ENCODE measurements around the gene TBC1D3B. TPM values are rescaled to one million over a fixed set of nuclear protein-coding genes. Genes with fewer than 3 reads are reported as not detected.

TBC1D3B gene
- total and polyA plus RNA-seq, 2 donors (not counting 1 experiment from before 2014, with no cell fraction given): 0.86 to 2.3 TPM

- Histone ChIP-seq H4K20me1 (ENCODE audit: control insufficient read depth, extremely low read depth, insufficient read depth, low read length) (no peaks in the 10 kb centered on the region), H3K27me3 (ENCODE audit: control insufficient read depth, insufficient read depth, low read length) (no peaks in the 10 kb centered on the region), H3K4me3 (replicated peaks in 1 of 4; ENCODE audit: control extremely low read depth in 1 of 4, insufficient read depth in 1 of 4, low read depth in 3 of 4, low read length in 4 of 4) (no peak overlapping the region), H3K27ac (ENCODE audit: insufficient read depth, low read length) (no peak overlapping the region), H2AFZ (ENCODE audit: low read length) (no peak overlapping the region), H3K79me2 (ENCODE audit: control insufficient read depth, insufficient read depth, low read length) (no peaks in the 10 kb centered on the region), H3K9ac (ENCODE audit: insufficient read depth, low read length) (no peak overlapping the region), H3K9me3 (ENCODE audit: control insufficient read depth, insufficient read depth, low read depth, low read length) (no peaks in the 10 kb centered on the region), H3K4me2 (ENCODE audit: extremely low read depth, insufficient read depth, low read length) (no peak overlapping the region), H3K4me1 (ENCODE audit: control insufficient read depth, extremely low read depth, insufficient read depth, low read length) (no peaks in the 10 kb centered on the region), H3K36me3 (ENCODE audit: control insufficient read depth, insufficient read depth, low read length) (no peaks in the 10 kb centered on the region)
- DNase-seq (ENCODE audit: low read depth in 2 of 2): no peak
- TF ChIP-seq EZH2 (IDR thresholded peaks at IDR 0.05; ENCODE audit: low read length, missing control alignments) (no peak), CTCF (conservative IDR thresholded peaks at IDR 0.05 in 1 of 2, IDR thresholded peaks at IDR 0.05 in 1 of 2; ENCODE audit: low read depth in 1 of 2, low read length in 2 of 2) (no peak)
These were observed 46.8 kb downstream of the TBC1D3B start for GRCh38 chr17:36129616-36130015.

- H3K9ac ChIP-seq (ENCODE audit: insufficient read depth, low read length): no peak overlapping the region
- H3K9me3 ChIP-seq (ENCODE audit: control insufficient read depth, insufficient read depth, low read depth, low read length): no peaks in the 10 kb centered on the region
- no peaks in the 10 kb centered on the region for H4K20me1 ChIP-seq (ENCODE audit: control insufficient read depth, extremely low read depth, insufficient read depth, low read length)
- no peak overlapping the region for H3K4me2 ChIP-seq (ENCODE audit: extremely low read depth, insufficient read depth, low read length)
- H3K4me3 ChIP-seq (replicated peaks in 1 of 4; ENCODE audit: control extremely low read depth in 1 of 4, insufficient read depth in 1 of 4, low read depth in 3 of 4, low read length in 4 of 4): no peak overlapping the region
- no peak for DNase-seq (ENCODE audit: low read depth in 2 of 2)
- no peak for TF ChIP-seq EZH2 (IDR thresholded peaks at IDR 0.05; ENCODE audit: low read length, missing control alignments)
- TF ChIP-seq CTCF (conservative IDR thresholded peaks at IDR 0.05 in 1 of 2, IDR thresholded peaks at IDR 0.05 in 1 of 2; ENCODE audit: low read depth in 1 of 2, low read length in 2 of 2): no peak
- H3K27me3 ChIP-seq (ENCODE audit: control insufficient read depth, insufficient read depth, low read length): no peaks in the 10 kb centered on the region
- H3K27ac ChIP-seq (ENCODE audit: insufficient read depth, low read length): no peak overlapping the region
- no peaks in the 10 kb centered on the region for H3K79me2 ChIP-seq (ENCODE audit: control insufficient read depth, insufficient read depth, low read length)
- H3K36me3 ChIP-seq (ENCODE audit: control insufficient read depth, insufficient read depth, low read length): no peaks in the 10 kb centered on the region
- H2AFZ ChIP-seq (ENCODE audit: low read length): no peak overlapping the region
- no peaks in the 10 kb centered on the region for H3K4me1 ChIP-seq (ENCODE audit: control insufficient read depth, extremely low read depth, insufficient read depth, low read length)
These were observed 47.9 kb downstream of the TBC1D3B start for GRCh38 chr17:36128411-36128978.

- DNase-seq (ENCODE audit: low read depth in 2 of 2): no peak
- Histone ChIP-seq H3K4me3 (replicated peaks in 1 of 4; ENCODE audit: control extremely low read depth in 1 of 4, insufficient read depth in 1 of 4, low read depth in 3 of 4, low read length in 4 of 4) (no peak overlapping the region), H3K4me1 (ENCODE audit: control insufficient read depth, extremely low read depth, insufficient read depth, low read length) (no peaks in the 10 kb centered on the region), H3K27me3 (ENCODE audit: control insufficient read depth, insufficient read depth, low read length) (no peaks in the 10 kb centered on the region), H3K27ac (ENCODE audit: insufficient read depth, low read length) (no peak overlapping the region), H3K9me3 (ENCODE audit: control insufficient read depth, insufficient read depth, low read depth, low read length) (no peaks in the 10 kb centered on the region), H3K79me2 (ENCODE audit: control insufficient read depth, insufficient read depth, low read length) (no peaks in the 10 kb centered on the region), H4K20me1 (ENCODE audit: control insufficient read depth, extremely low read depth, insufficient read depth, low read length) (no peaks in the 10 kb centered on the region), H3K9ac (ENCODE audit: insufficient read depth, low read length) (no peak overlapping the region), H2AFZ (ENCODE audit: low read length) (no peak overlapping the region), H3K36me3 (ENCODE audit: control insufficient read depth, insufficient read depth, low read length) (no peaks in the 10 kb centered on the region), H3K4me2 (ENCODE audit: extremely low read depth, insufficient read depth, low read length) (no peak overlapping the region)
- TF ChIP-seq CTCF (conservative IDR thresholded peaks at IDR 0.05 in 1 of 2, IDR thresholded peaks at IDR 0.05 in 1 of 2; ENCODE audit: low read depth in 1 of 2, low read length in 2 of 2) (no peak), EZH2 (IDR thresholded peaks at IDR 0.05; ENCODE audit: low read length, missing control alignments) (no peak)
These were observed 48.5 kb downstream of the TBC1D3B start for GRCh38 chr17:36127911-36128310.

Measured in fibroblast of lung (primary cell).